Sigmoid colon (tissue), 7 donors: ENCODE results near the gene SMARCC1. TPM values are rescaled to one million over a fixed set of nuclear protein-coding genes. Genes with fewer than 3 reads are reported as not detected.

ENCODE experiments used
- DNase-seq: peaks from one replicate; pipeline ENCODE4 v3.0.0-alpha.2; 2019
- H3K27ac ChIP-seq, 4 donors: fragments of 200-600 bp; sonication (generic); one replicate each; pipeline ENCODE4 v1.5.1; 2016 to 2019; ENCODE audit warnings: mild to moderate bottlenecking in 1 of 4
- H3K27me3 ChIP-seq, 3 donors: fragments of 200-600 bp; sonication (generic); one replicate each; pipeline ENCODE4 v1.5.1; 2019; ENCODE audit warnings: mild to moderate bottlenecking in 1 of 3
- H3K36me3 ChIP-seq, 4 donors: fragments of 200-600 bp; sonication (generic); one replicate each; pipeline ENCODE4 v1.5.1; 2016 to 2019
- H3K4me1 ChIP-seq, 4 donors: fragments of 200-600 bp; sonication (generic); one replicate each; pipeline ENCODE4 v1.5.1; 2017 to 2019
- H3K4me3 ChIP-seq, 4 donors: fragments of 200-600 bp; sonication (generic); one replicate each; pipeline ENCODE4 v1.5.1; 2017 to 2019; ENCODE audit warnings: mild to moderate bottlenecking in 2 of 4, moderate library complexity in 1 of 4
- H3K9me3 ChIP-seq, 4 donors: fragments of 200-600 bp in 3 of 4; sonication (generic) in 3 of 4; one replicate each; pipeline versions ENCODE4 v1.5.1 to v1.6.1; 2013 to 2019
- CTCF ChIP-seq, 4 experiments: fragments of 450-650 bp in 3 of 4; fragments of 200-600 bp in 1 of 4; IDR thresholded peaks; one replicate each; pipeline ENCODE4 v1.5.1; 2016 to 2019; ENCODE audit warnings: antibody characterized with exemption in 4 of 4, mild to moderate bottlenecking in 3 of 4, moderate library complexity in 2 of 4
- EP300 ChIP-seq, 4 donors: sonication (generic); formaldehyde crosslinking; IDR thresholded peaks; one replicate each; pipeline ENCODE4 v1.6.1; 2017; ENCODE audit warnings: antibody characterized with exemption in 4 of 4
- POLR2A ChIP-seq, 2 donors: fragments of 450-650 bp; IDR thresholded peaks; one replicate each; pipeline ENCODE4 v1.6.1; 2016; ENCODE audit warnings: antibody characterized with exemption in 2 of 2, mild to moderate bottlenecking in 2 of 2, moderate library complexity in 2 of 2
- POLR2AphosphoS5 ChIP-seq, 4 donors: sonication (generic); formaldehyde crosslinking; IDR thresholded peaks; one replicate each; pipeline ENCODE4 v1.6.1; 2017; ENCODE audit warnings: antibody characterized with exemption in 4 of 4
- WGBS, 2 donors: extraction: QIAGEN DNeasy Blood & Tissue Kit; methylation state at CpG; one replicate each; pipeline ENCODE4 v1.1.7; 2013; 5-methylcytosine and 5-hydroxymethylcytosine counted together
- intact Hi-C: fragments of 100-400 bp; cut with DNase I; formaldehyde crosslinking; loops from one replicate; pipeline ENCODE4 v1.15.1; 2023
- polyA plus RNA-seq, 3 donors: library from polyadenylated mRNA; stranded (reverse); fragments of 200-250 nt; gene quantifications; one replicate each; pipeline ENCODE4 v1.2.3, GENCODE V29; 2013
- total RNA-seq, 4 donors: library from RNA; depleted of rRNA; stranded (reverse); fragments of >200 nt; gene quantifications; one replicate each; pipeline ENCODE4 v1.1.0, GENCODE V29; 2016
- donor health status: healthy with polysubstance abuse.
- donor health status: Bipolar disorder and iron deficiency.
- donor health status: healthy.

The SMARCC1 gene
- total and polyA plus RNA-seq, 7 donors: 11.1 to 57.3 (median 43.9) TPM

- WGBS, 2 donors: 94 to 96% methylated on average over 6 of the region's 6 CpGs
- peaks cover 8 to 63% (median 24%) of the 10 kb centered on the region in 4 donors for H3K36me3 ChIP-seq
- no peak for TF ChIP-seq EP300 (IDR thresholded peaks at IDR 0.05)
- TF ChIP-seq CTCF (IDR thresholded peaks at IDR 0.05): no peak
- no peak for TF ChIP-seq POLR2AphosphoS5 (IDR thresholded peaks at IDR 0.05)
- no peak for TF ChIP-seq POLR2A (IDR thresholded peaks at IDR 0.05)
- intact Hi-C loops: no loop called here
- H3K27ac ChIP-seq: no peak overlapping the region
- no peaks in the 10 kb centered on the region for H3K9me3 ChIP-seq
- DNase-seq: no peak
- H3K4me3 ChIP-seq: no peak overlapping the region
- H3K4me1 ChIP-seq: no peaks in the 10 kb centered on the region
- no peaks in the 10 kb centered on the region for H3K27me3 ChIP-seq
Measured at GRCh38 chr3:47586746-47587145, 194.9 kb downstream of the SMARCC1 start.

- H3K4me1 ChIP-seq: peaks cover 0 to 7% (median 6%) of the 10 kb centered on the region in 4 donors
- H3K4me3 ChIP-seq: no peak overlapping the region
- intact Hi-C loops: no loop called here
- 85 to 89% methylated on average over 3 of the region's 3 CpGs for WGBS, 2 donors
- no peaks in the 10 kb centered on the region for H3K9me3 ChIP-seq
- TF ChIP-seq CTCF (IDR thresholded peaks at IDR 0.05) (no peak), EP300 (IDR thresholded peaks at IDR 0.05) (no peak), POLR2AphosphoS5 (IDR thresholded peaks at IDR 0.05) (no peak), POLR2A (IDR thresholded peaks at IDR 0.05) (no peak)
- H3K36me3 ChIP-seq: peaks cover 8 to 41% (median 15%) of the 10 kb centered on the region in 4 donors
- H3K27ac ChIP-seq: no peak overlapping the region
- H3K27me3 ChIP-seq: peaks cover 0 to 11% (median 0%) of the 10 kb centered on the region in 3 donors
- no peak for DNase-seq
Measured at GRCh38 chr3:47583320-47584075, 198.2 kb downstream of the SMARCC1 start.

DNA sequence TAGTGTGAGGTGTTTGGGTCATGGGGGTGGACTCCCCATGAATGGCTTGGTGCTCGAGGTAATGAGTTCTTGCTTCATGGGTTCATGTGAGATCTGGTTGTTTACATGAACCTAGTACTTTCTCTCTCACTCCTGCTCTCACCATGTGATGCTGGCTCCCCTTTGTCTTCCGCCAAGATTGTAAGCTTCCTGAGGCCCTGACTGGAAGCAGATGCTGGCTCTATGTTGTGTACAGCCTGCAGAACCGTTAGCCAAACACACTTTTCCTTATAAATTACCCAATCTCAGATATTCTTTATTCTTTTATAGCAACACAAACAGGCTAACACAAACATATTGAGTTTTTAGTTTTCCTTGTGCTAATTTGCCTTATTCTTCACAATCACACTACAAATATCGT, 199.9 kb downstream of the SMARCC1 start:
- 54 to 83% methylated on average over 4 of the region's 4 CpGs for WGBS, 2 donors
- Histone ChIP-seq H3K9me3 (no peaks in the 10 kb centered on the region), H3K4me3 (no peak overlapping the region), H3K27ac (no peak overlapping the region), H3K4me1 (peaks cover 0 to 20% (median 16%) of the 10 kb centered on the region in 4 donors), H3K27me3 (peaks cover 0 to 23% (median 0%) of the 10 kb centered on the region in 3 donors), H3K36me3 (peaks cover 0 to 24% (median 3%) of the 10 kb centered on the region in 4 donors)
- TF ChIP-seq EP300 (IDR thresholded peaks at IDR 0.05) (no peak), CTCF (IDR thresholded peaks at IDR 0.05) (no peak), POLR2AphosphoS5 (IDR thresholded peaks at IDR 0.05) (no peak), POLR2A (IDR thresholded peaks at IDR 0.05) (no peak)
- no peak for DNase-seq
- intact Hi-C loops: no loop called here

DNA sequence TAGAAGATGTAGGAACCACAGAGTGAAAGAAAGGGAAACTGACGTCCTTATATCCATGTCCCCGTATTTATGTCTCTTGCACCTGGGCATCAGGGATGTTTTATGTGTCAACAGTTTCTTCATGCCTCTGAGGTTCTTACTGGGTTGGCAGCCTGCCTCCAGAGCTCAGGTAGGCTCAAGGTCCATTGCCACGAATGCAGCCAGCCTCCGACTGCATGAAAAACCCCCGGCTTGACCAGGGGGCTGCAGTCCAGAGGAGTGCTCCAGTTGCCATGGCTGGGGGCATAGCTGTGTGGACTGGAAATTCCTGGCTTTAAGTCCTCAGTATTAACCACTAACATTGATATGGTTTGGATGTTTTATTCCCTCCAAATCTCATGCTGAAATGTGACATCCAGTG, 200.3 kb downstream of the SMARCC1 start:
- WGBS, 2 donors: 13 to 71% methylated on average over 5 of the region's 5 CpGs
- intact Hi-C loops: no loop called here
- TF ChIP-seq EP300 (IDR thresholded peaks at IDR 0.05) (no peak), POLR2A (IDR thresholded peaks at IDR 0.05) (no peak), CTCF (IDR thresholded peaks at IDR 0.05) (no peak), POLR2AphosphoS5 (IDR thresholded peaks at IDR 0.05) (no peak)
- H3K4me3 ChIP-seq: no peak overlapping the region
- H3K27me3 ChIP-seq: peaks cover 0 to 26% (median 0%) of the 10 kb centered on the region in 3 donors
- peaks cover 0 to 20% (median 2%) of the 10 kb centered on the region in 4 donors for H3K36me3 ChIP-seq
- H3K9me3 ChIP-seq: no peaks in the 10 kb centered on the region
- no peak overlapping the region for H3K27ac ChIP-seq
- no peak for DNase-seq
- peaks cover 0 to 20% (median 16%) of the 10 kb centered on the region in 4 donors for H3K4me1 ChIP-seq
